ENCODE results near the gene KRT36.

KRT36 gene

DNA sequence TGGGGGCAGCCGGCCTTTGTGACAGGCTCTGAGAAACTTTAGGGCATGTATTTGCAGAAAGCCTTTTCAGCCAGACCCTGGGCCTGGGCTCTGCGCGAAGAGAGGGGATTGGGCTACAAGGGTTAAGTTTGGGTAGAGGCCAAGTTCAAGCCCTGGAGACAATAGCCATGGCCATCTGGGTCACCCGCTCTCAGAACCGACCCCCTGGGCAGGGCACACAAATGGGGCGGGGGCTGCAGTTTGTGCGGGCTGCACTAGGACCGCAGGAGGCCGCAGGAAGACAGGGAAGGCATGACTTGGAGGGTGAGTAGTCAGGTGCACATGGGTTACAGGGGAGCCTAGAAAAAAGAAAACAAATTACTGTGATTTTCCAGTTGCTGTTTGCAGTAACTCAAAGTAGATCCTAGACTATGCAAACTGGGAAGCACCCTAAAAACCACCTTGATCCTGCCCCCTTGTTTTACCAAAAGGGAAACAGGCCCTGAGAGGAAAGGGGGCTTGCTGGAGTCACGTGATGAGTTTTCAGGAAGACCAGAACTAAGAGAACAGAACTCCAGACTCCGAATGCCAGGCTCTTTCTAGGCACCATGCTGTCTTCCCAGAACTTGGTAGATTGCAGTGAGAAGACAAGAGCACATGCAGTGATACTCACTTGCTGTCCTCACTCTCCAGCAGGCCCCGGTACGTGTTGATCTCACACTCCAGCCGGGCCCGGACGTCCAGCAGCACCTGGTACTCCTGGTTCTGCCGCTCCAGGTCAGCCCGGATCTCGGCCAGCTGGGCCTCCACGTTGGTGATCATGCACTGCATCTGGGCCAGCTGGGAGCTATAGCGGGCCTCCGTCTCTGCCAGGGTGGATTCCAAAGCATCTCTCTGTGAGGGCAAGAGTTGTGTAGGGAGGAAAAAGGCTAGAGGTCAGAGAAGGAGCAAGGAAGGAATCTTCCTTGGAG lies 12.6 kb downstream of the KRT36 start:
- no peak for DNase-seq (ENCODE audit: low read depth in 2 of 2)

DNA sequence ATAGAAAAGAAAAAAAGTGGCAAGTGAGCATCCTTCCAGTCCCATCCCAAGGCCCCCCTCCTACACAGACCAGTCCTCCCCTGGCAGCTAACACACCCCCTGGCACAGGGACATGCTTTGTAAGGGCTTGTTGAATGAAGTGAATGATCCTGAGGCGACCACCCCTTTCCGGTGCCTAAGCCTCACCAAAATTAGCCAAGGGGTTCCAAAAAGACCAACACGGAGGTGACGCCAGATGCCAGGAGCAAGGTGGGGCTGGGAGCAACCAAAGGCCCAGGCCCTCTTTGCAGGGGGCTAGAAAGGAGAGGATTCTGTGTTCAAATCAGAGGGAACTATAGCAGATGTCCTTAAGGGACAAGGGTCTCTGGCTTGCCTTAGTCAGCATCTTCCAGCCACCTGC lies 14.3 kb downstream of the KRT36 start:
- DNase-seq (ENCODE audit: low read depth in 2 of 2): no peak

DNA sequence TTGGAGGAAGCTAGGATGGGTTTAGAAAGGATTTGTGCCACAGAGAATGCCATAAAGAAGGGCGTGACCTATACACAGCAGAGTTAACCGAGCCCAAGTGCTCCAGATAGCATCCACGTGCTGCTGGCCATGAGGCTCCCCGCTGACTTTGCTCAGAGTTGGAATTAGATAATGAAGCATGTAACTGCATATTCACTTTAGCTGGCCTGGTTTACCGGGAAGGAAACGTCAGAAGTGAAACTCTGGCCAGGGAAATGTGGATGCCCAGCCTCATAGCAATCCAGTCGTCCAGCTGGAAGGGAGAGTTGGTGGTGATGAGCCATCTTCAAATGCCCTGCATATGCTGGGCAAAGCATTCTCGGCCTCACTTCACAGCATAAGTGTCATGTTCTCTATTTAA lies 14.8 kb downstream of the KRT36 start:
- no peak for DNase-seq (ENCODE audit: low read depth in 2 of 2)

DNA sequence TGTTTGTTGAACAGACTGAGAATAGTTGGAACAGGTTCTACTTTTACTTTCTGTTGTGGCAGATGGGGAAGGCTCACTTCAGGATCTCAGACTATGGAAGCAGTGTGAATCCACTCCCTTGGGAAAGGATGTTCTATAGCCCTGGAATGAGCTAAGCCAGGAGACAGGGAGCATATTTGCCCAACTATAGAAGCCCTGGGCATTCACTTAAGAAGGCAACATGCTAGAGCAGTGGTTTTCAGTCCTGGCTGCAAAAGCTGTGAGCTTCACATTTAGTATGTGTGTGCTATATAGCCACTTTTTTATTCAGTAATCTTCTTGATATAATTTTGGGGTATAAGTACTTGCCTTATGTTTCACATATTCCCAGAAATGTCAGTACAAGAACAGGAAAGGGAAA lies 21.4 kb downstream of the KRT36 start:
- no peak for DNase-seq (ENCODE audit: low read depth in 2 of 2)

DNA sequence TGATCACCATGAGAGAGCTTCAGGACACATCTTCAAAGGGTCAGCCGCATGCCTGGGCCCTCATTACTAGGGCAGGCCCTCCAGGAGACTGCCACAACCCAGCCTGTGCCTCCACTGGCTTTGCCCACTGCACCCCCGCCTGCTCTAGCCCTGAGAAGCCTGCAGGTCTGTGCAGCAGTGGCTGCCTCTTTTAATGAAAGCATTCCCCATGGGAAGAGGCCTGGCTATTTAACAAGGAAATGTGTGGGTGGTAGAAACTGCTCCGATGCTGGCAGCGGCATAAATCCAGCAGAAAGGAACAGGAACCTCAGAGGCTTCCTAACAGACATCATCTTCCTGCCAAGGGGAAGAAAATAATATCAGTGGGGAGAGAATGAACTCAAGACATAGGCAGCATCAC lies 22.1 kb downstream of the KRT36 start:
- no peak for DNase-seq (ENCODE audit: low read depth in 2 of 2)

DNA sequence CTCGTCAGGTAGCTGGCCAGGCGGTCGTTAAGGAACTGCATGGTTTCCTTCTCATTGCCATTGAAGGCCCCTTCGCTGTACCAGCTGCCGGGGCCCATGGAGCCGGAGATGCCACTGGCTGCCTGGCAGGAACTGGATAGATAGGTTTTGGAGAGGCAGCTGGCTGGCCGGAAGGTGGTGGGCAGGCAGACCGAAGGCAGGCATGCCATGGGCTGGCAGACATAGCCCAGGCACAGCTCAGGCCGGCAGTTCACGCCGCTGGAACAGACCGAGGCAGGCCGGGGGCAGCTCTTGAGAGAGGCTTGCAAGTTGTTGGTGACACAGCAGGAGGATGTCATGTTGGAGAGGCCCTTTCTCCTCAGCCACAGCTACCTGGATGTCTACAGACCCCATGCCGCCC lies 22.7 kb downstream of the KRT36 start, which contains the start of gene KRT32:
Gene KRT32 (minus strand): TSS at position 399 of the 400 bp plus-strand sequence. CDS start 61 bp downstream, at position 338.
- DNase-seq (ENCODE audit: low read depth in 2 of 2): no peak

DNA sequence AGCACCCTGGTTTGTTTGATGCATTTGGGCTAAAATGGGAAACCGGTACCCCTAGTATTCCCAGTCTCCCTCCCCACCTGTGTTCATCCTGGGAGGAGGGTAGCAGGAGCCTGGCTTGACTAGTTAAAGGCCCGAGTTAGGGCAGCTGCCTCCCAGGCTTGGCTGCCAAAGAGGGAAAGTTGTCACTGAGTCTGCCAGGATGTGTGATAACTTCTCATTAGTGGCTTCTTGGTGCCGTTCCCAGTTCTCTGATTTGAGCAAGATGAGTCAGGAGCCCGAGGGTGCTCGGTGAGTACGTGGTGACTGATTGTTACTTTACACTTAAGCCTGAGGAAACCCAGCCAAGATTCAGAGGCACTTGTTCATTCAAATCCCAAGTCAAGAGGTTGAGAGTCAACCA lies 25.0 kb downstream of the KRT36 start:
- DNase-seq (ENCODE audit: low read depth in 2 of 2): no peak

DNA sequence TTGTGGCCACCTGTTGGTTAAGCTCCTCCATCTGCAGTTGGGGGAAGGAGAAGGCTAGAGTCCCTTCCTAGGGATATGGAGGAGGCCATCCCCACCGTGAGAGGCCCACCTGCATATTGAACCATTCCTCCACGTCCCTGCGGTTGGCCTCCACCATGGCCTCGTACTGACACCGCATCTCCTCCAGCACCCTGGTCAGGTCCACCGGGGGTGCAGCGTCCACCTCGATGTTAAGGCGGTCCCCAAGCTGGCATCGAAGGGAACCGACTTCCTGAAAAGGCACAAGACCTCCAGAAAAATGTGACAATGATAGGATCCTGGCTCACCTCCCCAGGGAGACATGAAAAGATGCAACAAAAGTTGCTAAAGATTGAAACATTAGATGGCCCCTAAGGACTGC lies 25.5 kb downstream of the KRT36 start:
- DNase-seq (ENCODE audit: low read depth in 2 of 2): no peak

DNA sequence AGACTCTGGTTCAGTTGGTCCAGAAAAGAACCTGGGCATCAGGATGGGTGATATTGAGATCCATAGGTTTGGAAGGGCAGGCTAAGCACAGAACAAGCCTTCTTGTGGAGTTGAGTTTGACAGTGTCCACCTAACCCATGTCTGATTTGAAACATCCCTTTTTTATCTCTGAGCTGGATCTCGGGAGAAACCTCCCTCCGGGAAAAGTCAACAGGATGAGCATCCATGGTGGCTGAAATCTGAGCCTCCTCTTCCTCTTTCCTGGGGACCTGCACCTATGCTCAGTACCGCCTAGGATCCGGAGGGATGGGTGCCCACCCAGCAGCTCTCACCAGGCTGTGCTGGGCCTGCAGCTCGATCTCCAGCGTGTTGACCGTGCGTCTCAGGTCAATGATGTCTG lies 26.0 kb downstream of the KRT36 start:
- DNase-seq (ENCODE audit: low read depth in 2 of 2): no peak

DNA sequence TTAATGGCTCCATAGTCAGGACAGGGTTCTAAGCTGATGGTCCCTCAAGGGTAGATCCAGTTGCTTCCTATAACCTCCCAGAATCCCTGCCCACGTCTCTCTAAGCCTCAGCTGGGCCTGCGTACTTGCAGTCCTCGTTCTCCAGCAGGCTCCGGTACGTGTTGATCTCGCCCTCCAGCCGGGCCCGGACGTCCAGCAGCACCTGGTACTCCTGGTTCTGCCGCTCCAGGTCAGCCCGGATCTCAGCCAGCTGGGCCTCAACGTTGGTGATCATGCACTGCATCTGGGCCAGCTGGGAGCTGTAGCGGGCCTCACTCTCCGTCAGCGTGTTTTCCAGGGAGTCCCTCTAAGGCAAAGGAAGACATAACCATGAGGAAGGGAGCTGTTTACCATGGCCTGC lies 27.0 kb downstream of the KRT36 start:
- no peak for DNase-seq (ENCODE audit: low read depth in 2 of 2)

DNA sequence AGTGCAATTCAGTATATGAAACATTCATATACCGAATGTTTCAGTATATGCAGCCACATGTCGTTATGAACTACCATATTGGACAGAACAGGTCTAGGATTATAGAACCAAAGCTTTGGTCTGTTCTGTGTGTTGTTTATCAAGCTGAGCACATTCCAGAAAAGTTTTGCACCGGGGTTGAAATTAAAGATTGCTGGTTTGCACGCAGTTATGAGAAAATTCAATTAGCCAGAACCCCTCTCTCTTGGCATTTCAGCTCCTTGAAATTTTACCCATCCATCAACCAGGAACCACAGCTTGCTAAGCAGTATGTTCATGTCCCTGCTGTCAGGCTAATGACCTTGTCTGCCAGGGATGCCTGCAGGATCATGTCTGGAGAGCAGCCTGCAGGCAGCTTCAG lies 32.0 kb downstream of the KRT36 start:
- no peak for DNase-seq (ENCODE audit: low read depth in 2 of 2)

DNA sequence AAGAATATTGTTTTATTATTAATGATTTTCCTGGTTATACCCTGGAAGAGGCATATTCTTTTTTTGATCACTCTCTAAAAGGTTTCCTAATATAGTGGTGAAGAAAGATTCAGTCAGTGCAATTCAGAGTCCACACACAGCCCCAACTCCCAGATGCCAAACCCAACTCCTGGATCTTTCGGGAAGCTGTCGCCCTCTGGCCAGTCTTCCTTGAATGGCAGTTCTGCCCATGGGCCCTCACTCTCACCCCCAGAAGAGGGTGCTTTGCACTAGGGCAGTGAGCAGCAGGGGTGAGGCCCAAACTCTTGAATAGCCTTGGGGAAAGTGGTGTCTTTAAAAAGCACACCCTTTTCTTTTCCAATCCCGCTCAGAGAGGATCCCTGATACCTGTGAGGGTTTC lies 33.5 kb downstream of the KRT36 start:
- DNase-seq (ENCODE audit: low read depth in 2 of 2): no peak

DNA sequence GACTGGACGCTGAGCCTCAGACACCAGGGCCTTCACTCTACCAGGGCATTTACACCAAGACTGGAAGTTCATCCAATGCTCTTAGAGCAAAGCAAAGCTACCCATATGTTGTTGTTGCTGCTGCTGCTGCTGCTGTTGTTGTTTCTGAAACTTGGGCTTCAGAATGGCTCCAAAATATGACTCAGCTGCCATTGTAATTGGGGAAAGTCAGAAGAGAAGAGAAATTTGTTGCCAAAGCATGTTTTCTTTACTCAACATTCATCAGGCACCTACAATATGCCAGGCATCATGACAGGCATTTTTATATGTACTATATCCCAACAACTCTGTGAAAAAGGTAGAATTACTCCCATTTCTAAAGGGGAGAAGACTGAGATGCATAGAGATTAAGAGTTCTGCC lies 34.5 kb downstream of the KRT36 start:
- DNase-seq (ENCODE audit: low read depth in 2 of 2): no peak

DNA sequence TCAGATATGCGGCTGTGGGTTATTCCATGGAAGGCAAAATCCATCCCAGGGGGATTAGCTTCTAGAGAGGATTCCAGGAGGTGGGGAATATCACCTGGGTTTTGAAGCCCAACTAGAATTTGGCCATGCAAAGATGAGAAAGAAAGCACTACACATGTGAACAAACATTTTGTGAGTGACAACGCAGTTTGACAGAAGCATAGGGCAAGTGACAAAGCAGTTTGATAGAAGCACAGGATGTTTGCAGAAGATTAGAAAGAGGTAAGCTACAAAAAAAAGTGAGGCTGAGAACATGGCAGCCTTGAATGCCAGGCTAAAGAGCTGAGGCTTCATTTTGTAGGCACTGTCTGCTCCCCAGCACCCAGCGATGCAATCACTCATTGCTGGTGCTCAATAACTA lies 36.6 kb downstream of the KRT36 start:
- DNase-seq (ENCODE audit: low read depth in 2 of 2): no peak

DNA sequence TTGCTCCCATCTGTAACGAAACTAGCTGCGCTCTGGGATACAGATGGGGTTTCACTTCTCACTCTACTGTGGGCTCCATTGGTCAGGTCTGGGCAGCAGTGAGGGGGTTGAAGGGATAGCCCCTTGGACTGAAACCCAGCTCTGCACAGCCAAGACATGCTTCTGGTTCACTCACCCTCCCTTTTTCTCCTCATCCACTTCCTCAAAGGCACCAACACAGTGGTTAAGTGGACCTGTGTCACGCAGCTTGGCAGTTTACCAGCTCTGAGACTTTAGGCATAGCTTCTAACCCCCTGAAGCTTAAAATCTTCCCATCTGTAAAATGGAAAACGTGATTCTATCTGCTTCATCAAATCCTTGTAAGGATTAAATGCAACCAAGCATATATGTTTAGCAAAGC lies 37.4 kb downstream of the KRT36 start:
- no peak for DNase-seq (ENCODE audit: low read depth in 2 of 2)

DNA sequence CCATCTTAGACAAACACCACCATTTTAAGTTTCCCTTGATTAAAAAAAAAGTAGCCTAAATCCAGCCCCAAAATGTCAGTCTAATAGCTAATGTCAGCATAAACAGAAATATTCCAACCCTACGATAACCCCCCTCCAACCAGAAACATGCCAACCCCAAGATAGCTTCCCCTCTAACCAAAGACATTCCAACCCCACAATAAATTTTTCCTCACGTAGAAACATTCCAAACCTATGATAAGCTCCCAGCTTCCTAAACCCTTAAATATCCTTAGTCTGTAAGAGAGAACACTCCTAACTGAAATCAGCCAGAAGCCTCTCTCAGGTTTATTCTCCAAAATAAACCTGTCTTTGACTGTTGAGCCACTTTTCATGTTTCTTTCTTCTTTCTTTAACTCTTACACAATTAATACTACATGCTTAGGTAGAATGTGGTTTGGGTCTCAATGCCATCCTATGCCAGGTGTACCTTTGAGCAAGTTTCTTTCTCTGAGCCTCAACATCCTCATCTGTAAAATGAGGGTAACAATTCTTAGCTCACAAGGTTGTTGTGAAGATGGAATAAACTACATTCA lies 38.5 kb downstream of the KRT36 start:
- DNase-seq (ENCODE audit: low read depth in 2 of 2): no peak

DNA sequence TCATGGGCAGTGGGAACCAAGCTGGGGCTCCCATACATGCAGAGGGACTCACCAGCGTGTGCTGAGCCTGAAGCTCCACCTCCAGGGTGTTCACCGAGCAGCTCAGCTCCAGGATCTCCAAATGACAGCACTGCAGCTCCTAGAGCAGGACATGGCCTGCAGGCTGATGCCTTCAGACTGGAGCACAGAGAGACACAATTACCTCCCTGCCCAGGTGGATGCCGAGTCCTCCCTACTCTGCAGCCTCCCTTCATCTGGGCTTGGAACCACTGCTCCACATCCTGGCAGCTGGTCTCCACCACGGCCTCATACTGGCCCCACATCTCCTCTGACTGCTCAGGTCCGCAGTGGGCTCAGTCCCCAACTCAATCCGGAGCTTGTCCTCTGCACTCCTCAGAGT lies 40.7 kb downstream of the KRT36 start:
- no peak for DNase-seq (ENCODE audit: low read depth in 2 of 2)

DNA sequence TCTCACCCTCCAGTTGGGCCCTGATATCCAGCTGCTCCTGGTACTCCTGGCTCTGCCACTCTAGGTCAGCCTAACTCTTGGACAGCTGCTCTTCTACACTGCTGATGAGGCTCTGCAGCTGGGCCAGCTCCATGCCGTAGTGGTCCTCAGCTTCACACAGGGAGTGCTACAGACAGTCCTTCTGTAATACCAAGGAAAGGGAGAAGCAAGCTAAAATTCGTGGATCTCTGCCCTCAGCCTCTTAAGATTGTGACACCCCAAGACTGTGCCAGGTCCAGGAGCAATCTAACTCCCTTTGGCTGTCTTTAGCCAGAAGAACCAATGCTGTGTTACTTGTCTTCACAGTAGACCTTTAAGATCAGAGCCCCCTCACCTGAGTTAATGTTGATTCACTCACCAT lies 41.2 kb downstream of the KRT36 start:
- DNase-seq (ENCODE audit: low read depth in 2 of 2): no peak

DNA sequence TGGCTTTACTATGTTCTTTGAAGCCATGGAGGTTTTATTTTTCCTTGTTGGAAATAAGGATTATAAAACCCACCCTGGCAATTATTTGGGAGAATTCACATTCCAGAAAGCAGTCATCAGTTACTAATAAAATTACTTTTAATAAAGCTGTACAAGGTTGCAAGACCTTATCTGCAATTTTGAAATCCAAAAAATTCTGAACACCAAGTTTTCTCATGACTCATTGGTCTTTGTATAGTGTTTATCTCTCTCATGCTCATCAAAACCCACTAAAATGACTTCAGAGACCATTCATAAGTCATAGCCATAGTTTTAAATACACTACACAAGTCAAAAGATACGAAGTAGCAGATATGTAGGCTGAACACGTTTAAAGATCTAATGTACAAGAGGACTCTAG lies 42.9 kb downstream of the KRT36 start:
- DNase-seq (ENCODE audit: low read depth in 2 of 2): no peak

DNA sequence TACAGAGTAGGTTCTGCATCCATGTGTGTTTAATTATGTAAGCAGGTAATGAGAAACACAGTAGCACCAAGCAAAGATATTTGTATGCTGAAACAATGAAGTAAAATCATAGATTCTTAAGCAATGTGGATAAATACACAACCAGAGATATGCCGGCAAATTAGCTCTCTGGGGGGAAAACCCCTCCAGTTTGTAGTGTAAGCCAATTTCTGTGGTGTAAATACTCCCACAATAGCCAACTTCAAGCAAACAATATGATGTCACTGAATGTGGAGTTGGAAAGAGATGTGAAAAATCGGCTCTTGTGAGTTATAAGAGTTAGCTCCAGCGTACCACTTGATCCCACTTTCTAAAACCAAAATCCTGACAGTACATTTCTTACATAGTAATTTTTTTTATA lies 45.1 kb downstream of the KRT36 start:
- DNase-seq (ENCODE audit: low read depth in 2 of 2): no peak

DNA sequence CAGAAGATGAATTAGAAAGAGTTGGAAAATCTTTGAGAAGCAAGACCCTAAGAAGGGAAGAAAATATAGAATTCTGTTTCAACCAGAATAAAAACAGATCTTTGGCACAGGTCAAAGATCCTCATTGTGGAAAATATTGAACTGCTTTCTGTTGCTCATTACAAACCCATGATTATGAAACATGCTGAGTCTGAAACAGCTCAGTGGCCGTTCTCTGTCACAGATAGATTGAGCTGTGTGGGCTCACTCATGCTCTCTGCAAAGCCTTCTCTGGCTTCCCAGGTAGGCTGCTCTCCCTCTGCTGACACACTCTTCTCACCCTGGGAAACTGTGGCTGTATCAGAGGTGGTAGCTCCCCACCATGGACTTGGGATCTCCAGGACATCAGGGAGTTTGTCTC lies 45.5 kb downstream of the KRT36 start:
- DNase-seq (ENCODE audit: low read depth in 2 of 2): no peak

DNA sequence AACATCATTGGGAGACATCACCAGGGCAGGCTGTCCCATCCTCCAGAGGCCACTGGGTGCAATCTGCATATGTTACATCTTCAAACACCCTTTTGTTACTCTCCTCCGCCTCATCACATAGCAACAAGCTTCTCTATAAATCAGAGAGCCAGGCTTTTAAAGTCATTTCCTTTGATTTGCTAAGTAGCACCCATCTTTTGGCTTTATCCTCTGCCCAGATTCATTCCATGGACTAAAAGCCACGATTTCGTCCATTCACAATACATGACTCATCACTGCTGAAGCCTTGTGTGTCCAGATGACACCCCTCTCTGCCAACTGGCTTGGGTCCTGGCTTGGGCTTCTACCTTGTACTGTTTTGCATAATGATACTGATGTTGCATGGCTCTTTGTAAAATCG lies 47.0 kb downstream of the KRT36 start:
- no peak for DNase-seq (ENCODE audit: low read depth in 2 of 2)

DNA sequence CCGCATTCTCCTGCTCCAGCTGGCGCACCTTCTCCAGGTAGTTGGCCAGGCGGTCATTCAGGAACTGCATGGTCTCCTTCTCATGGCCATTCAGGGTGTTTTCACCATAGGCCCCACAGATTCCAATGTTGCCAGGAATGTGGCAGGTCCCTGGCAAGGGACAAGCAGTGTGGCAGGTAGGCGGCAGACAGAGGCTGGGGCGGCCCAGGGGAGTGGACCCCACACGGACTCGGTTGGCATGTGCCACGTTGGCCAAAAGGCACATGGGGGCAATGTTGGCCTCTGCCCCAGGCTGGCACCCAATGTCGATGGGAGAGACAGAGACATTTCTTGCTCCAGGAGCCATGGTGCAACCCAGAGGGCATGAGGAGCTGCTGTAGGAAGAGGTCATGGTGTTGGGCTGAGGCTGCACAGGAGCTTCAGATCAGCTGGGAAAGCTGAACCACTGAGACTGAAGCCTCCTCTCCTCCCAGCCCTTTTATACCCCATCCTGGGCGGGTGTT lies 49.1 kb downstream of the KRT36 start, which contains the start of gene KRT38:
Gene KRT38 (minus strand): TSS at position 453 of the 503 bp plus-strand sequence. CDS start 62 bp downstream, at position 391.
- DNase-seq (ENCODE audit: low read depth in 2 of 2): no peak
